RWPE2 (cell line): ENCODE data around the gene MRPS22.
"Not testable (repeated sequence)": the region's sequence is repeated elsewhere in the genome, so short reads cannot be mapped to it uniquely, and the experiment has no call there.

Source experiments
- ATAC-seq: fragments of 200-7000 bp; cut with Tn5 transposase; 3 replicates; pipeline ENCODE4 v1.9.1; 2021; ENCODE audit warnings: low read depth
- DNase-seq: peaks from one replicate; pipeline ENCODE4 v3.0.0-alpha.2; 2020; ENCODE audit warnings: low spot score
- H3K27ac ChIP-seq: fragments of 450-650 bp; 2 replicates; pipeline ENCODE4 v1.5.1; 2017; ENCODE audit warnings: mild to moderate bottlenecking; ENCODE audit not compliant: poor library complexity, severe bottlenecking
- H3K27me3 ChIP-seq: fragments of 250-450 bp; sonication (Bioruptor Pico); 2 replicates; pipeline ENCODE4 v1.5.1; 2021; ENCODE audit warnings: mild to moderate bottlenecking, moderate library complexity; ENCODE audit not compliant: insufficient read depth, poor library complexity, severe bottlenecking
- H3K36me3 ChIP-seq: fragments of 250-450 bp; sonication (Bioruptor Pico); 2 replicates; pipeline ENCODE4 v1.5.1; 2020; ENCODE audit warnings: low read depth, mild to moderate bottlenecking, moderate library complexity
- H3K4me1 ChIP-seq: fragments of 250-450 bp; sonication (Bioruptor Pico); 2 replicates; pipeline ENCODE4 v1.5.1; 2021; ENCODE audit warnings: mild to moderate bottlenecking, moderate library complexity; ENCODE audit not compliant: insufficient read depth, poor library complexity, severe bottlenecking
- H3K4me3 ChIP-seq: fragments of 250-450 bp; sonication (Bioruptor Pico); 2 replicates; pipeline ENCODE4 v1.5.1; 2021; ENCODE audit warnings: mild to moderate bottlenecking, moderate library complexity; ENCODE audit not compliant: severe bottlenecking
- H3K9me3 ChIP-seq: fragments of 250-450 bp; sonication (Bioruptor Pico); 2 replicates; pipeline ENCODE4 v1.5.1; 2021; ENCODE audit warnings: mild to moderate bottlenecking, moderate library complexity; ENCODE audit not compliant: severe bottlenecking
- CTCF ChIP-seq: fragments of 450-650 bp; IDR thresholded peaks from one replicate; pipeline ENCODE4 v1.5.1; 2017; ENCODE audit warnings: mild to moderate bottlenecking, moderate library complexity; ENCODE audit not compliant: poor library complexity, severe bottlenecking

The MRPS22 gene

GRCh38 chr3:139378587-139379241 lies 34.9 kb downstream of the MRPS22 start:
- Histone ChIP-seq H3K27me3 (no peaks in the 10 kb centered on the region), H3K27ac (no peak overlapping the region), H3K4me1 (no peaks in the 10 kb centered on the region), H3K4me3 (no peak overlapping the region), H3K36me3 (peaks cover 95% of the 10 kb centered on the region), H3K9me3 (no peaks in the 10 kb centered on the region)
- ATAC-seq (no peak), DNase-seq (no peak)
- no peak for TF ChIP-seq CTCF

- Histone ChIP-seq H3K36me3 (peaks cover 95% of the 10 kb centered on the region), H3K4me3 (no peak overlapping the region), H3K9me3 (no peaks in the 10 kb centered on the region), H3K4me1 (no peaks in the 10 kb centered on the region), H3K27me3 (no peaks in the 10 kb centered on the region), H3K27ac (no peak overlapping the region)
- DNase-seq (no peak), ATAC-seq (no peak)
- no peak for TF ChIP-seq CTCF
Measured at GRCh38 chr3:139380575-139380974, 36.8 kb downstream of the MRPS22 start.

GRCh38 chr3:139382291-139382690 lies 38.5 kb downstream of the MRPS22 start:
- H3K4me3 ChIP-seq, H3K27me3 ChIP-seq, H3K27ac ChIP-seq, H3K4me1 ChIP-seq, ATAC-seq, DNase-seq, H3K9me3 ChIP-seq: not testable (repeated sequence)
- peaks cover 80% of the 10 kb centered on the region for H3K36me3 ChIP-seq

GRCh38 chr3:139388077-139388476 lies 44.3 kb downstream of the MRPS22 start:
- H3K4me1 ChIP-seq = peaks cover 12% of the 10 kb centered on the region
- H3K9me3 ChIP-seq = no peaks in the 10 kb centered on the region
- H3K36me3 ChIP-seq = peaks cover 27% of the 10 kb centered on the region
- TF ChIP-seq CTCF = no peak
- ATAC-seq = no peak
- no peaks in the 10 kb centered on the region for H3K27me3 ChIP-seq
- no peak for DNase-seq
- H3K4me3 ChIP-seq = no peak overlapping the region
- no peak overlapping the region for H3K27ac ChIP-seq

GRCh38 chr3:139388821-139389551 lies 45.2 kb downstream of the MRPS22 start:
- TF ChIP-seq CTCF = no peak
- H3K27me3 ChIP-seq = no peaks in the 10 kb centered on the region
- H3K9me3 ChIP-seq = no peaks in the 10 kb centered on the region
- H3K4me1 ChIP-seq = peaks cover 12% of the 10 kb centered on the region
- H3K36me3 ChIP-seq = peaks cover 18% of the 10 kb centered on the region
- peak overlapping the region; percentile 70 for H3K27ac ChIP-seq
- DNase-seq = no peak
- H3K4me3 ChIP-seq = peak overlapping the region; percentile 72
- peak; percentile 7; the same call in 2 of the 3 replicates for ATAC-seq
